IMR-90 (cell line): ENCODE data around the gene DDX60. TPM values are rescaled to one million over a fixed set of nuclear protein-coding genes. Genes with fewer than 3 reads are reported as not detected.
"Not testable (repeated sequence)": the region's sequence is repeated elsewhere in the genome, so short reads cannot be mapped to it uniquely, and the experiment has no call there.

Experiments used
- ATAC-seq: fragments of 200-7000 bp; cut with Tn5 transposase; 2 replicates; pipeline ENCODE4 v1.9.1; 2020; ENCODE audit warnings: low read depth, mild to moderate bottlenecking, moderate library complexity
- BruUV-seq: library from RNA; stranded (reverse); fragments of 400-500 nt; replicated peaks from 2 replicates; lab custom pipeline; 2021; lab: Mats Ljungman, UMichigan
- CTCF ChIA-PET: fragments of 300-600 bp; formaldehyde crosslinking; extraction: SDS; loops from one replicate; lab custom pipeline; 2021; ENCODE audit warnings: antibody characterized with exemption; lab: Yijun Ruan, JAX
- POLR2A ChIA-PET: fragments of 300-600 bp; sonication (Branson Sonifier 250); formaldehyde crosslinking; loops from one replicate; lab custom pipeline; 2022; ENCODE audit warnings: antibody characterized with exemption; ENCODE audit not compliant: unreplicated experiment; lab: Charles Lee
- DNase-seq: peaks from one replicate; pipeline ENCODE4 v3.0.0; 2013
- H2AFZ ChIP-seq: replicated peaks from 2 replicates; pipeline ENCODE3; 2013; ENCODE audit warnings: low read length, mild to moderate bottlenecking; ENCODE audit not compliant: poor library complexity
- H2AK5ac ChIP-seq: 2 replicates; pipeline ENCODE4 v1.6.1; 2013; ENCODE audit warnings: low read depth, low read length, inconsistent platforms
- H2AK9ac ChIP-seq: replicated peaks from 2 replicates; pipeline ENCODE3; 2013; ENCODE audit warnings: mild to moderate bottlenecking, low read depth, low read length, moderate library complexity; ENCODE audit not compliant: poor library complexity
- H2BK120ac ChIP-seq: 2 replicates; pipeline ENCODE4 v1.6.1; 2013; ENCODE audit warnings: low read depth, low read length, inconsistent platforms
- H2BK15ac ChIP-seq: 3 replicates; pipeline ENCODE4 v1.6.1; 2013; ENCODE audit warnings: low read depth, low read length, inconsistent platforms
- H2BK20ac ChIP-seq: 2 replicates; pipeline ENCODE4 v1.6.1; 2013; ENCODE audit warnings: low read depth, mild to moderate bottlenecking, inconsistent platforms, low read length, moderate library complexity
- H2BK5ac ChIP-seq: 2 replicates; pipeline ENCODE4 v1.6.1; 2013; ENCODE audit warnings: mild to moderate bottlenecking, low read depth, low read length, inconsistent platforms; ENCODE audit not compliant: poor library complexity, severe bottlenecking
- H3K14ac ChIP-seq: replicated peaks from 2 replicates; pipeline ENCODE4 v1.6.1; 2013; ENCODE audit warnings: low read depth, low read length, inconsistent platforms
- H3K18ac ChIP-seq: 2 replicates; pipeline ENCODE4 v1.6.1; 2013; ENCODE audit warnings: low read depth, low read length, control low read depth
- H3K23ac ChIP-seq: 2 replicates; pipeline ENCODE4 v1.6.1; 2013; ENCODE audit warnings: low read depth, low read length, inconsistent platforms
- H3K27ac ChIP-seq: 2 replicates; pipeline ENCODE4 v1.5.1; 2013; ENCODE audit warnings: mild to moderate bottlenecking, control low read depth, low read length; ENCODE audit not compliant: insufficient read depth
- H3K27me3 ChIP-seq: 2 replicates; pipeline ENCODE4 v1.6.1; 2013; ENCODE audit warnings: low read length; ENCODE audit not compliant: control insufficient read depth, insufficient read depth
- H3K36me3 ChIP-seq: 2 replicates; pipeline ENCODE4 v1.6.1; 2013; ENCODE audit warnings: low read length, mixed read lengths; ENCODE audit not compliant: control insufficient read depth, insufficient read depth
- H3K4ac ChIP-seq: 2 replicates; pipeline ENCODE4 v1.6.1; 2013; ENCODE audit warnings: low read depth, low read length, inconsistent platforms
- H3K4me1 ChIP-seq: 2 replicates; pipeline ENCODE4 v1.6.1; 2013; ENCODE audit warnings: low read length, mixed read lengths; ENCODE audit not compliant: control insufficient read depth, insufficient read depth
- H3K4me2 ChIP-seq: 2 replicates; pipeline ENCODE4 v1.6.1; 2013; ENCODE audit warnings: low read depth, mild to moderate bottlenecking, control low read depth, low read length, moderate library complexity
- H3K4me3 ChIP-seq: 2 replicates; pipeline ENCODE4 v1.5.1; 2013; ENCODE audit warnings: low read depth, mild to moderate bottlenecking, control low read depth, low read length, moderate library complexity; ENCODE audit not compliant: insufficient read depth
- H3K56ac ChIP-seq: 2 replicates; pipeline ENCODE4 v1.6.1; 2013; ENCODE audit warnings: low read length, inconsistent platforms; ENCODE audit not compliant: insufficient read depth; ENCODE audit errors: extremely low read depth
- H3K79me1 ChIP-seq, 2 experiments: 2 replicates each; pipeline ENCODE4 v1.6.1; 2013; ENCODE audit warnings: low read length in 2 of 2, inconsistent platforms in 1 of 2, low read depth in 1 of 2
- H3K9ac ChIP-seq: 2 replicates; pipeline ENCODE4 v1.6.1; 2013; ENCODE audit warnings: low read depth, low read length, control low read depth
- H3K9me1 ChIP-seq: 2 replicates; pipeline ENCODE4 v1.6.1; 2013; ENCODE audit warnings: low read length, inconsistent platforms; ENCODE audit not compliant: insufficient read depth
- H3K9me3 ChIP-seq: 2 replicates; pipeline ENCODE4 v1.6.1; 2013; ENCODE audit warnings: low read length; ENCODE audit not compliant: control insufficient read depth, insufficient read depth
- H4K20me1 ChIP-seq: 2 replicates; pipeline ENCODE4 v1.6.1; 2013; ENCODE audit warnings: low read length, inconsistent platforms; ENCODE audit not compliant: insufficient read depth
- H4K5ac ChIP-seq: 2 replicates; pipeline ENCODE4 v1.6.1; 2013; ENCODE audit warnings: mild to moderate bottlenecking, low read depth, low read length, control low read depth
- H4K8ac ChIP-seq, 2 experiments: 2 replicates each; pipeline ENCODE4 v1.6.1; 2013; ENCODE audit warnings: low read depth in 2 of 2, low read length in 2 of 2, control low read depth in 1 of 2, inconsistent platforms in 1 of 2
- H4K91ac ChIP-seq: 2 replicates; pipeline ENCODE4 v1.6.1; 2013; ENCODE audit warnings: low read depth, low read length, inconsistent platforms; ENCODE audit not compliant: insufficient read depth
- BHLHE40 ChIP-seq: fragments of 150-350 bp; IDR thresholded peaks from 2 replicates; pipeline ENCODE4 v1.6.1; 2016; ENCODE audit warnings: mild to moderate bottlenecking, low read depth, low read length
- CHD1 ChIP-seq: IDR thresholded peaks from 2 replicates; pipeline ENCODE4 v1.6.1; 2012; ENCODE audit warnings: low read depth, low read length, improper control_type of control experiment
- FOS ChIP-seq: fragments of 150-350 bp; IDR thresholded peaks from 2 replicates; pipeline ENCODE4 v1.6.1; 2016; ENCODE audit warnings: low read depth, low read length
- NFE2L2 ChIP-seq: fragments of 150-350 bp; IDR thresholded peaks from 2 replicates; pipeline ENCODE4 v1.6.1; 2016; ENCODE audit warnings: low read depth, mild to moderate bottlenecking, low read length
- RAD21 ChIP-seq: IDR thresholded peaks from 2 replicates; pipeline ENCODE4 v1.6.1; 2012; ENCODE audit warnings: low read length, improper control_type of control experiment
- RCOR1 ChIP-seq: IDR thresholded peaks from 2 replicates; pipeline ENCODE4 v1.6.1; 2012; ENCODE audit warnings: mild to moderate bottlenecking, low read length, improper control_type of control experiment; ENCODE audit not compliant: insufficient replicate concordance
- WGBS, 2 experiments: methylation state at CpG; one replicate each; pipeline versions ENCODE4 v1.1.5 to v1.1.7; 2013; ENCODE audit warnings: missing lambda C conversion rate in 2 of 2; ENCODE audit not compliant: insufficient read length in 1 of 2; ENCODE audit errors: extremely low coverage in 2 of 2; 5-methylcytosine and 5-hydroxymethylcytosine counted together
- dilution Hi-C: fragments of 300-500 bp; cut with HindIII; formaldehyde crosslinking; loops from one replicate; pipeline ENCODE4 v1.14.3; 2018; ENCODE audit warnings: low sequenced_read_pairs; ENCODE audit not compliant: unreplicated experiment
- in situ Hi-C: fragments of 300-500 bp; cut with MboI; formaldehyde crosslinking; loops from 3 replicates; pipeline ENCODE4 v1.14.3; 2019; ENCODE audit warnings: low sequenced_read_pairs, inconsistent platforms, mixed read lengths
- intact Hi-C: fragments of 100-400 bp; cut with micrococcal nuclease; formaldehyde crosslinking; loops from 2 replicates; pipeline ENCODE4 v1.10.0; 2022
- polyA plus RNA-seq, 3 experiments: library from polyadenylated mRNA; depleted of rRNA; stranded (reverse); fragments of >200 nt; gene quantifications; 2 replicates each; pipeline ENCODE4 v1.2.3, GENCODE V29; 2012; ENCODE audit warnings: low replicate concordance in 1 of 3
- total RNA-seq: library from RNA; depleted of rRNA; stranded (reverse); fragments of >200 nt; gene quantifications from 2 replicates; pipeline ENCODE4 v1.2.3, GENCODE V29; 2012
- TF ChIP-seq, protein P1 (sequence below): conservative IDR thresholded peaks from 2 replicates; pipeline ENCODE4 v1.5.1; 2012; ENCODE audit warnings: mild to moderate bottlenecking, low read depth, low read length, improper control_type of control experiment

DDX60 gene
- total and polyA plus RNA-seq, 2 of the 4 experiments (the other 2 are of a cell fraction): 3.1 to 6.6 TPM

DNA sequence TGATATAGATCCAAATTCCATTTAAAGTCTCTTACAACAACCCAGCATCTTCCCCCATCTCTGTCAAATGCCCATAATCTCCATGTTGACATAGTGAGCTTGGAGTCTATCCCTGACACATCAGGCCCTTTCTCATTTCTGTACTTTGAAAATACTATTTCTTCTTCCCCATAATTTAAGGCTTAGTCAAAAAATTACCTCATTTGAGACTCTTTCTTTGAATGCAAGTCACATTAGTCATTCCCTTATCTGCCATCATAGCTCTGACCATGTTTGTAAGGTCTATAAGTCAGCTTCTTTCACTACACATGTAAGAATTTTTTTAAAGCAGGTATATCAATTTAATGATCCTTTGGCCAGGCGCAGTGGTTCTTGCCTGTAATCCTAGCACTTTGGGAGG, 99.9 kb downstream of the DDX60 start:
- Histone ChIP-seq H3K56ac (no peak overlapping the region), H4K91ac (no peak overlapping the region), H3K9me3 (peaks cover 2% of the 10 kb centered on the region; the same call in 1 of the 2 replicates), H4K8ac (no peak overlapping the region), H3K4me3 (no peak overlapping the region), H2AFZ (no peak overlapping the region), H4K5ac (no peak overlapping the region), H2AK9ac (no peak overlapping the region), H3K9me1 (peaks cover 2% of the 10 kb centered on the region; the same call in 1 of the 2 replicates), H3K9ac (no peak overlapping the region), H3K36me3 (no peaks in the 10 kb centered on the region), H2BK5ac (peak overlapping the region; percentile 24), H4K20me1 (no peaks in the 10 kb centered on the region), H3K4me1 (peaks cover 1% of the 10 kb centered on the region; the same call in 1 of the 2 replicates), H3K27ac (no peak overlapping the region), H2AK5ac (no peak overlapping the region; the same call in 1 of the 2 replicates), H3K79me1 (no peaks in the 10 kb centered on the region), H3K27me3 (no peaks in the 10 kb centered on the region), H3K4me2 (peak overlapping the region; percentile 13; the same call in 1 of the 2 replicates), H3K14ac (no peak overlapping the region), H3K23ac (no peak overlapping the region), H2BK15ac (no peak overlapping the region), H2BK120ac (no peak overlapping the region), H2BK20ac (no peak overlapping the region), H3K18ac (no peak overlapping the region), H3K4ac (no peak overlapping the region)
- WGBS, 2 experiments: no CpG with 5 or more reads among the region's 1 CpG
- intact Hi-C loops (no loop called here), dilution Hi-C loops (no loop called here), in situ Hi-C loops (no loop called here)
- POLR2A ChIA-PET: interaction anchor here (0.6 kb wide), 1 partner anchor 9 kb away, joined by 3 read pairs; no protein-coding TSS in a partner anchor
- CTCF ChIA-PET: no interaction called here
- TF ChIP-seq, protein P1, sequence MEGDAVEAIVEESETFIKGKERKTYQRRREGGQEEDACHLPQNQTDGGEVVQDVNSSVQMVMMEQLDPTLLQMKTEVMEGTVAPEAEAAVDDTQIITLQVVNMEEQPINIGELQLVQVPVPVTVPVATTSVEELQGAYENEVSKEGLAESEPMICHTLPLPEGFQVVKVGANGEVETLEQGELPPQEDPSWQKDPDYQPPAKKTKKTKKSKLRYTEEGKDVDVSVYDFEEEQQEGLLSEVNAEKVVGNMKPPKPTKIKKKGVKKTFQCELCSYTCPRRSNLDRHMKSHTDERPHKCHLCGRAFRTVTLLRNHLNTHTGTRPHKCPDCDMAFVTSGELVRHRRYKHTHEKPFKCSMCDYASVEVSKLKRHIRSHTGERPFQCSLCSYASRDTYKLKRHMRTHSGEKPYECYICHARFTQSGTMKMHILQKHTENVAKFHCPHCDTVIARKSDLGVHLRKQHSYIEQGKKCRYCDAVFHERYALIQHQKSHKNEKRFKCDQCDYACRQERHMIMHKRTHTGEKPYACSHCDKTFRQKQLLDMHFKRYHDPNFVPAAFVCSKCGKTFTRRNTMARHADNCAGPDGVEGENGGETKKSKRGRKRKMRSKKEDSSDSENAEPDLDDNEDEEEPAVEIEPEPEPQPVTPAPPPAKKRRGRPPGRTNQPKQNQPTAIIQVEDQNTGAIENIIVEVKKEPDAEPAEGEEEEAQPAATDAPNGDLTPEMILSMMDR: no peak
- no peak for TF ChIP-seq CHD1
- no peak for TF ChIP-seq BHLHE40
- no peak for TF ChIP-seq RCOR1
- TF ChIP-seq FOS: peak; percentile 34; the same call in 1 of the 2 replicates
- no peak for TF ChIP-seq NFE2L2
- TF ChIP-seq RAD21: no peak
- BruUV-seq: no TSS peak
- peak; percentile 74 for ATAC-seq
- DNase-seq: peak; percentile 89

DNA sequence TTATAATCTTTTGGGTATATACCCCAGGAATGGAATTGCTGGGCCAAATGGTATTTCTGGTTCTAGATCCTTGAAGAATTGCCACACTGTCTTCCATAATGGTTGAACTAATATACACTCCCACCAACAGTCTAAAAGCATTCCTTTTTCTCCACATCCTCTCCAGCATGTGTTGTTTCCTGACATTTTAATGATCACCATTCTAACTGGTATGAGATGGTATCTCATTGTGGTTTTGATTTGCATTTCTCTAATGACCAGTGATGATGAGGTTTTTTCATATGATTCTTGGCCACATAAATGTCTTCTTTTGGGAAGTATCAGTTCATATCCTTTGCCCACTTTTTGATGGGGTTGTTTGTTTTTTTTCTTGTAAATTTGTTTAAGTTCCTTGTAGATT, 105.0 kb downstream of the DDX60 start:
- H3K27ac ChIP-seq, H3K4me2 ChIP-seq, H3K9ac ChIP-seq, H4K8ac ChIP-seq, H3K23ac ChIP-seq, H2BK5ac ChIP-seq, DNase-seq, H3K9me3 ChIP-seq, H2BK20ac ChIP-seq, intact Hi-C loops, H3K4me1 ChIP-seq, H3K36me3 ChIP-seq, H3K4ac ChIP-seq, in situ Hi-C loops, H4K5ac ChIP-seq, CTCF ChIA-PET, H2AK5ac ChIP-seq, dilution Hi-C loops, H2AK9ac ChIP-seq, H4K20me1 ChIP-seq, H3K79me1 ChIP-seq, H4K91ac ChIP-seq, POLR2A ChIA-PET, H3K56ac ChIP-seq, H2BK120ac ChIP-seq, H3K14ac ChIP-seq, H3K27me3 ChIP-seq, H2BK15ac ChIP-seq, H3K18ac ChIP-seq, H2AFZ ChIP-seq, BruUV-seq, ATAC-seq, H3K9me1 ChIP-seq, H3K4me3 ChIP-seq: not testable (repeated sequence)
